Measurements from ENCODE around the gene GNPTAB.

DNA sequence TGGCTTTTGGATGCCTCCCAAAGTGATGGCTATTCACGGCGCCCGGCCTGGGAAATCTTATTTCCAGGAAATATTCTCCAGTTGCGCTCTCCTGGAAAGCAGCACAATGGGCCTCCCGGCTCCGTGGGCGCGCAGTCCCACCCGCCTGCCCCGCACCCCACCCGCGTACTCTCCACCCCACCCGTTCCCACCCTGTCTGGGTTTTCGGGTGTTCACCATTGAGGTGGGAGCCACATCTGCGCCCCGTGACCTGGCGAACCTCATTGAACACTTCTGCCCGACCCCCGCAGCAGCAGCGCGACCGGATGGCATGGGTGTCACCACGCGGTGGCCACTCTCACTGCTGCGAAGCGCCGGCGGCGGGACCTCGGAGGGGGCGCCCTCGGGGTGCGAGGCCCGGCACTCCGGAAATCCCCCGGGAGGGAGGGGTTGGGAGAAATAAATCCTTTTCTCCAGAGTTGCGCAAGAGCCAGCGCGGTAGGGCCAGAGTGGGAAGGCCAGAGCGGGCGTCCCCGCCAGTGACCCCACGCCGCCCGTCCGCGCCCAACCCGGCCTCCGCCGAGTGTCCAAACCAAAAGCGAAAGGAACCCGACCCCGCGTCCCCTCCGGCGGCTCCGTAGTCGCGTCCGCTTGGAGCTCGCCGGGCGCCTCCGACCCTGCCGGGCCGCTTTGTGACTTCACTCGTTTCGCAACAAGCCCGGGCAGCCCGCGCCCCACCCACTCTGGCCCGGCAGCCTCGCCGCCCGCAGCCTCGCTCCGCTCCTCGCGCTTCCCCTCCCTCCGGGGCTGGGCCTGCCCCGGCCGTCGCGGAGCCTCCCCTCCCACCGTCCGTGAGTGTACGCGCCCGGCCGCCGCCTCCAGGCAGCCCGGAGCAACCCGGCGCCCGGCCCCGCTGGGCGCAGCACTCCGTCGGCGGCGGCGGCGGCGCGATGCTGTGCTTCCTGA is 46.4 kb upstream of the GNPTAB start, which contains the start of gene DRAM1:
- TF ChIP-seq, protein P1, sequence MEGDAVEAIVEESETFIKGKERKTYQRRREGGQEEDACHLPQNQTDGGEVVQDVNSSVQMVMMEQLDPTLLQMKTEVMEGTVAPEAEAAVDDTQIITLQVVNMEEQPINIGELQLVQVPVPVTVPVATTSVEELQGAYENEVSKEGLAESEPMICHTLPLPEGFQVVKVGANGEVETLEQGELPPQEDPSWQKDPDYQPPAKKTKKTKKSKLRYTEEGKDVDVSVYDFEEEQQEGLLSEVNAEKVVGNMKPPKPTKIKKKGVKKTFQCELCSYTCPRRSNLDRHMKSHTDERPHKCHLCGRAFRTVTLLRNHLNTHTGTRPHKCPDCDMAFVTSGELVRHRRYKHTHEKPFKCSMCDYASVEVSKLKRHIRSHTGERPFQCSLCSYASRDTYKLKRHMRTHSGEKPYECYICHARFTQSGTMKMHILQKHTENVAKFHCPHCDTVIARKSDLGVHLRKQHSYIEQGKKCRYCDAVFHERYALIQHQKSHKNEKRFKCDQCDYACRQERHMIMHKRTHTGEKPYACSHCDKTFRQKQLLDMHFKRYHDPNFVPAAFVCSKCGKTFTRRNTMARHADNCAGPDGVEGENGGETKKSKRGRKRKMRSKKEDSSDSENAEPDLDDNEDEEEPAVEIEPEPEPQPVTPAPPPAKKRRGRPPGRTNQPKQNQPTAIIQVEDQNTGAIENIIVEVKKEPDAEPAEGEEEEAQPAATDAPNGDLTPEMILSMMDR (conservative IDR thresholded peaks at IDR 0.05) = no peak
- TF ChIP-seq EZH2 (IDR thresholded peaks at IDR 0.05; ENCODE audit: low read depth) = no peak

Measured in PC-9 (cell line).